ENCODE results near the gene NOTCH1.
"Not testable (repeated sequence)": the region's sequence is repeated elsewhere in the genome, so short reads cannot be mapped to it uniquely, and the experiment has no call there.

- not testable (repeated sequence) for TF ChIP-seq POLR2A, POLR2AphosphoS5 (IDR thresholded peaks at IDR 0.05; ENCODE audit: low read depth, low read length)
Observed at GRCh38 chr9:136559371-136559770, 13.5 kb upstream of the NOTCH1 start.

Data from GM12892 (cell line).